Thymus (tissue), 11 donors: Measurements from ENCODE around the gene DR1. TPM values are rescaled to one million over a fixed set of nuclear protein-coding genes. Genes with fewer than 3 reads are reported as not detected.

ENCODE experiments used
- DNase-seq, 9 donors: peaks; one replicate each; pipeline ENCODE4 v3.0.0-alpha.2; 2013; ENCODE audit warnings: low spot score in 9 of 9, low read depth in 6 of 9, missing footprints in 1 of 9
- H3K27ac ChIP-seq, 2 donors: one replicate each; pipeline ENCODE4 v1.5.1; 2013; ENCODE audit warnings: control low read depth in 1 of 2, low read depth in 1 of 2, low read length in 1 of 2, mild to moderate bottlenecking in 1 of 2, moderate library complexity in 1 of 2
- H3K27me3 ChIP-seq, 2 donors: one replicate each; pipeline ENCODE4 v1.5.1; 2013; ENCODE audit warnings: low read length in 1 of 2; ENCODE audit not compliant: control insufficient read depth in 2 of 2, insufficient read depth in 1 of 2
- H3K36me3 ChIP-seq, 2 donors: one replicate each; pipeline ENCODE4 v1.5.1; 2013; ENCODE audit warnings: low read length in 1 of 2, mild to moderate bottlenecking in 1 of 2, moderate library complexity in 1 of 2; ENCODE audit not compliant: control insufficient read depth in 2 of 2, insufficient read depth in 2 of 2
- H3K4me1 ChIP-seq, 2 donors: one replicate each; pipeline ENCODE4 v1.5.1; 2013; ENCODE audit warnings: low read length in 2 of 2; ENCODE audit not compliant: control insufficient read depth in 2 of 2, insufficient read depth in 2 of 2
- H3K4me3 ChIP-seq, 2 donors: one replicate each; pipeline ENCODE4 v1.5.1; 2013; ENCODE audit warnings: low read length in 2 of 2, control low read depth in 1 of 2, mild to moderate bottlenecking in 1 of 2
- H3K9me3 ChIP-seq, 2 donors: one replicate each; pipeline ENCODE4 v1.5.1; 2013; ENCODE audit warnings: low read length in 1 of 2, mild to moderate bottlenecking in 1 of 2; ENCODE audit not compliant: control insufficient read depth in 2 of 2, insufficient read depth in 1 of 2
- WGBS: extraction: QIAGEN DNeasy Blood & Tissue Kit; methylation state at CpG from one replicate; pipeline ENCODE4 v1.1.7; 2013; 5-methylcytosine and 5-hydroxymethylcytosine counted together
- polyA plus RNA-seq: library from polyadenylated mRNA; stranded (reverse); fragments of 200-250 nt; gene quantifications from one replicate; pipeline ENCODE4 v1.2.3, GENCODE V29; 2013
- total RNA-seq: library from RNA; stranded (reverse); fragments of 120-200 nt; gene quantifications from one replicate; pipeline ENCODE4 v1.2.4, GENCODE V29; 2013
- donor health status: healthy.

Gene DR1
- total and polyA plus RNA-seq, 2 donors = 23.5 to 62.3 TPM

DNA sequence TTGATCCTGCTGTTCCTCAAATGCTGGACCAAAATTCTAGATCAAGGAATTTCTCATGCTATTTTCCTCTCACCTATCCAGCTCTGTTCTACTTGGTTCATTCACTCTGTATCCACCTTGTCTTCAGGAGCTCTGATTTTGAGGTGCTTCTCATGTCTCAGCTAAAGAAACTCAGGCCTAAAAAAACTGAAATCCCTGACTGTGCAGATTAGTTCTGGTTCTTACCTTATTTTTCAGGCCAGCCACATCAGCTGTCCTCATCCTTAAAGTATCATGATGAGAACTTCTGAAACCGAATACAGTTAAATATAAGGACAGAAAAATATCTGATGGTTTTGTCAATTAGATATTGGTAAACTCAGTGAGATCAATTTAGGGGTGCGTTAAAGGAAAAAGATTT lies 27.8 kb upstream of the DR1 start:
- Histone ChIP-seq H3K27ac (no peak overlapping the region), H3K4me1 (no peaks in the 10 kb centered on the region), H3K36me3 (peaks cover 0 to 3% of the 10 kb centered on the region in 2 donors), H3K9me3 (peaks cover 0 to 2% of the 10 kb centered on the region in 2 donors), H3K4me3 (no peak overlapping the region), H3K27me3 (no peaks in the 10 kb centered on the region)
- WGBS = 98% methylated on average over 2 of the region's 2 CpGs
- no peak for DNase-seq

- no peaks in the 10 kb centered on the region for H3K9me3 ChIP-seq
- H3K27me3 ChIP-seq = no peaks in the 10 kb centered on the region
- H3K27ac ChIP-seq = no peak overlapping the region
- H3K36me3 ChIP-seq = peaks cover 0 to 3% of the 10 kb centered on the region in 2 donors
- no peaks in the 10 kb centered on the region for H3K4me1 ChIP-seq
- DNase-seq = no peak
- WGBS = 100% methylated on average over 1 of the region's 1 CpG
- H3K4me3 ChIP-seq = no peak overlapping the region
These were observed 24.0 kb upstream of the DR1 start for GRCh38 chr1:93321720-93322119.

DNA sequence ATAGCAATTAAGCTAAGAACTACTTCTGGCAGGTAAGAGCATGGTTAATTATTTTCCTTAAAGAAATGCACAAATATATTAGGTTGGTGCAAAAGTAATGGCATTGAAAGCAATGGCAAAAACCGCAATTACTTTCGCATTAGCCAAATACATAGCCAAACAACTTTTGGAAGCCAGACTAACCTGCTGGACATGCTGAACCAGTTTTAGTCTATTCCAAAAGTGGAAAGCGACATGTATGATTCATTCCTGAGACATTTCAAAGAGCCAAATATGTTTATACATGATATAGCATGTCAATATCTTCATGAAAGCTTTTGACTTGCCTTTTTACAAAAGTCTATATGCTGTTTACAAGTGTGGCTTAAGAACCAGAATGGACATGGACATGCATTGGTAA lies 23.4 kb upstream of the DR1 start:
- no peak overlapping the region for H3K27ac ChIP-seq

DNA sequence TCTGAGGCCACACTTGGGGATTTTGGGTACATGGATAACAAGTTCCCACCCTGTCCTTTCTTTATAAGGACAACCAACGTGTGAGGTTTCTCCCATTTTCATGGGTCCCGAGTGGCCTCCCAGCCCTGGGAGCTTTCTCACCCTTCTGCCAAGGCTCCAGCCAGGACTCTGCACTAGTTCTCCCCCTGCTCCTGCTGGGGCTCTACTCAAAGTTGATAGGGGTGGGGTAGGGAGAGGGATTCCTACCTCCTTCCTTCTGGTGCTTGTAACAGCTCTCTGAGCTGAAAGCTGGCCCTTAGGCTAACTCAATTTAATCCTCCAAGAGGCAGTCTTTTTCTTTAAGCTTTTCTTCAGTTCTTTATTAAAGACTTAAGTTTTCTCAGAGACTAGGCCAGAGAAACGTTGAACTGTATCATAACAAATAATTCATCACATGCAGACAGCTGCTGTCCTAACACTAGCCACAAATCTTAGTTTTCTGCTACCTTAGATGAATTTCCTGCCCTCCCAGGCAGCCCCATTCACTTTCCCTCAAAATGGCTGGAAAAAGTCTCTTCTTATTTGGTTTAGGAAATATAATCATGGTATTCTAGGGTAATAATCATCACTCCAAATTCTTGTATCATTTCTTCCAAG lies 22.4 kb upstream of the DR1 start:
- H3K4me3 ChIP-seq = no peak overlapping the region
- H3K27me3 ChIP-seq = no peaks in the 10 kb centered on the region
- WGBS = 87% methylated on average over 3 of the region's 3 CpGs
- DNase-seq = no peak
- H3K36me3 ChIP-seq = peaks cover 0 to 3% of the 10 kb centered on the region in 2 donors
- no peak overlapping the region for H3K27ac ChIP-seq
- no peaks in the 10 kb centered on the region for H3K4me1 ChIP-seq
- H3K9me3 ChIP-seq = no peaks in the 10 kb centered on the region

More for the DNA sequence above, 23.4 kb upstream of the DR1 start:
- no peaks in the 10 kb centered on the region for H3K9me3 ChIP-seq
- peaks cover 0 to 3% of the 10 kb centered on the region in 2 donors for H3K36me3 ChIP-seq
- H3K4me1 ChIP-seq = no peaks in the 10 kb centered on the region
- H3K4me3 ChIP-seq = no peak overlapping the region
- no peaks in the 10 kb centered on the region for H3K27me3 ChIP-seq
- no peak for DNase-seq
- 95% methylated on average over 3 of the region's 3 CpGs for WGBS

DNA sequence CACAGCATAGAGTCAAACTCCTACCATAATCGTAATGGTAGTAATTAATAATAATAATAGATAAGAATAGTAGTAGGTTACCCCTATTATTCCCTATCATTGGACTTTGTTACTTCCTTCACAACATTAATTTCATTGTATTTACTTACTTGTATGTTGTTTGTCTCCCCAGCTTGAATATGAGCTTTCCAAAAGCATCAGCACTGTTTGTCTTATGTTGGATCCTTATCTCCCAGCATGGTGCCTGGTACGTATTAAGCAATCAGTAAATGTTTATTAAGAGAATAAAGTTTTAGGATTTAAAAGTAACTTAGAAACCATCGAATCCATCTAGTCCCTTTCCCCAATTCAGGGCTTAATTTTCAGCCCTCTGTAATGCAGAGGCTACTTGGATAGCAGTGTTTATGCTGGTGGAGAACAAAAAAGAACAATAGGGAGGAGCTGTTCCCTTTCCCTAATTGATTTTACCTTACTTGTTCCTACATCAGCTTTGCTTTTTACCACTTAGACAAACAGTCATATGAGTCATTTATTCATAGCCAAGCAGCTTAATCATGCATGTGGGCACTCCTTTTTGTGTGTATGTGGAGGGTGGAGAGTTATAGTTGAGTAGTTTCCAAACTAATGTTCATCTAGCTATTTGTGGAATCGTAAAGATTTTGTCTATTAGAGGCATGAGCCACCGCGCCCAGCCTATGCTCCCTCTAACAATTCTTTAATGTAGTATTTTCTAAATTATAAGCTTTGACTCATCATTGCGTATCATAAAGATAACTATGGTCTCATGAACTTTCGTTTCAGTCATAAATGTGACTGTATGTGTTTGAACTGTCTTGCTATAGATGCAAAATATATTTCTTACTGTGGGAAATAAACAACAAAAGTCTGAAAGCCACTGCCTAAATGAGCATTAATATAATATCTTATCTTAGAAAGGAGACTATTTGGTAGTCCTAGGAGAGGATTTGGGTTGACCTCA lies 20.9 kb upstream of the DR1 start:
- no peaks in the 10 kb centered on the region for H3K27me3 ChIP-seq
- no peaks in the 10 kb centered on the region for H3K9me3 ChIP-seq
- peaks cover 0 to 3% of the 10 kb centered on the region in 2 donors for H3K36me3 ChIP-seq
- no peaks in the 10 kb centered on the region for H3K4me1 ChIP-seq
- H3K4me3 ChIP-seq = no peak overlapping the region
- no peak overlapping the region for H3K27ac ChIP-seq
- DNase-seq = no peak
- 86% methylated on average over 8 of the region's 8 CpGs for WGBS

- DNase-seq = no peak
- 85% methylated on average over 3 of the region's 3 CpGs for WGBS
- H3K27me3 ChIP-seq = no peaks in the 10 kb centered on the region
These were observed 16.6 kb upstream of the DR1 start for GRCh38 chr1:93328809-93329760.

DNA sequence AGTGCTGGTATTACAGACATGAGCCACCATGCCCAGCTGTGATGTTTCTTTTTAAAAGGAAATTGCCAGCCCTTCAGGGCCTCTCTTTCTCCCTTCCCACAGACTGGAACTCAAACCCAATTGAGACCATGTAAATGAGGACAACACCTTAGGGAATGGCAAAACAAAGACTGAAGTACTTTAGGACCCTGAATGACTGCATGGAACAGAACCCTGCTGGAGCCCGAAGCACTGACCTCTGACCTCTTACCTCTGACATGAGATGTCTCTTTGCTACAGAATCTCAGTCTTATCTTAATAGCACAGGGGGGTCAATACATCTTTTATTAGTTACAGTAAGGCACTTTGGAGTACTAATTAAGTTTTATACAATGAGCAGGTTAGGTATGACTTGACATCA lies 15.5 kb upstream of the DR1 start:
- H3K4me1 ChIP-seq = no peaks in the 10 kb centered on the region
- no peak for DNase-seq
- no peaks in the 10 kb centered on the region for H3K9me3 ChIP-seq
- H3K36me3 ChIP-seq = no peaks in the 10 kb centered on the region
- WGBS = 97% methylated on average over 1 of the region's 1 CpG
- no peak overlapping the region for H3K4me3 ChIP-seq
- H3K27ac ChIP-seq = no peak overlapping the region
- no peaks in the 10 kb centered on the region for H3K27me3 ChIP-seq

More at GRCh38 chr1:93328809-93329760, 16.6 kb upstream of the DR1 start:
- Histone ChIP-seq H3K9me3 (no peaks in the 10 kb centered on the region), H3K4me1 (no peaks in the 10 kb centered on the region), H3K27ac (no peak overlapping the region), H3K4me3 (no peak overlapping the region), H3K36me3 (no peaks in the 10 kb centered on the region)

DNA sequence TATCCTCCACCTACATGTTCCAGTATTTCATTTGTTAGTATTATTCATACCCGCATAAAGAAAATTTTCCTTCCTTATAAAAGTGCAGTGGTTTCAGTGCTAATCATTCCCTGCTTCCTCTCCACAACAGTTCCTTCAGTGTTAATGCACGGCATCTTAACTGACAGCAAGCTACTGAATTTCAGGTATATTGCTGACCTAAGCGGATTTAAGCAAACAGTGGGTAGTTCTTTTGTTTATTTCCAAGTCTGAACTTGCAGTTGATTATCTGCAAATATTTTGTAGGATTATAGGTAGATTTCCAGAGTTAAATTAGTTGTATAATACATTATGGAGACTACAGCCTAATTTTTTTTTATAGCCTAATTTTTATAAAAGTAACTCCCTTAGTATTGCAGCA lies 15.1 kb upstream of the DR1 start:
- H3K9me3 ChIP-seq = no peaks in the 10 kb centered on the region

More for the DNA sequence above, 15.1 kb upstream of the DR1 start:
- H3K36me3 ChIP-seq = no peaks in the 10 kb centered on the region
- H3K4me1 ChIP-seq = no peaks in the 10 kb centered on the region
- no peak overlapping the region for H3K27ac ChIP-seq
- no peaks in the 10 kb centered on the region for H3K27me3 ChIP-seq
- 96% methylated on average over 3 of the region's 3 CpGs for WGBS
- no peak for DNase-seq
- H3K4me3 ChIP-seq = no peak overlapping the region
